ENCODE measurements around the gene EIF2AK2.

Gene EIF2AK2

DNA sequence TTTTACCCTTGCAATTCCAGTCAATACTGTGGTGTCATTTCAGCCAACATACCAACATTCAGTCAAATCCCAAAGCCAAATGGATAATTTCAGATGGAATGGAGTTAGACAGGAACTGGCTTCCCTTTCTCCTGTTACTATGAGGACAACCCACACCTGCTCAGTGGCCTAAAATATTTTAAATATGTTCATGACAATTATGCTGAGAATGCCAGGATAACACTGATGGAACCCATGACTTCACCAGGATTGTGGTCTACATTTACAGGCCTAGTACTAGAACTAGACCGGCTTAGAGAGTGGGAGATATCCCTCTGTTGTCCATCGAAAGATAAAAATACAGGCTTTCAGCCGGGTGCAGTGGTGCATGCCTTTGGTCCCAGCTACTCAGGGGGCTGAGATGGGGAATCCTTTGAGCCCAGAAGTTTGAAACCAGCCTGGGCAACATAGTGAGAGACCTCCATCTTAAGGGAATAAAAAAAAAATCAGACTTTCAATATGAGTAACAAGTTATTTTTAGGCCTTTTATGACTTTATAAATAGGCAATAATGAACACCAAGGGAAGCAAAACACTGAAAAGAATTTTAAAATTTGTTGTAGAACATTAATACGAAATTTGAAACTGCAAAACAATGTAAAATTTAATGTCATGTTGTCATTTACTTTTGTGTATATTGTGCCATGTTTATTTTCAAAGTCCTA is 58.2 kb downstream of the EIF2AK2 start:
- no peak for DNase-seq (ENCODE audit: low read depth)

DNA sequence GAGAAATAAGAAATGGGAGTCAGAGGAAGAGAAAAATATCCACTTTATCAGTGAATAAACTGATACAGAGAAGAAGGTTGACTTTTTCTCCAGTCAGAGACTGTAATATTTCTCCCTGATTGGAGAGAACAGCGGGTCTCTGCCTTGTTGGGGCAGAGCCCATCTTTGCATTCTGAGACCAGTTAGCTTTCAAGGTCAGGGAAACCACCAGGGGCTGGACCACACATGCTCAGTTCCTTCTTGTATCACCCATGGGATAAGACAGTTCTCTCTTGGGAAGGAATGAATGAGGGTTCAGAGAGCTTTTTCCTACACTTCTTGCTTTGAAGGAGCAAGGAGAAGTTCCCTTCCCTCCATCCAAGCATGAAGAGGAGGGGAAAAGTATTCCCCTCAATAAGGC is 60.2 kb downstream of the EIF2AK2 start:
- DNase-seq (ENCODE audit: low read depth): no peak

DNA sequence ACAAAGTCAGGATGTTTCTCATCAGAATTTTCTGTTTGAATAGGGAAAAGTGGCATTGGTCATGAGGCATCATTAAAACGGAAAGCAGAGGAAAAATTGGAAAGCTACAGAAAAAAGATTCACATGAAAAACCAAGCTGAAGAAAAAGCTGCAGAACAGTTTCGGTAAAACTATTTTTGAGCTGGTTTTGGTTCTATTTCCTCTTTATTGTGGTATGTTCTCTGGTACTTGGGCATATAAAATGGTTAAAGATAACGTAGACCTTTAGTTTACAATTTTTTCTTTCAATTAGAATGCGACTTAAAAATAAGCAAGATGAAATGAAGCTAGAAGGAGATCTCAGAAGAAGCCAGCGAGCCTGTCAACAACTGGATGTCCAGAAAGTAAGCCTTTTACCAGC is 64.9 kb downstream of the EIF2AK2 start:
- no peak for DNase-seq (ENCODE audit: low read depth)

DNA sequence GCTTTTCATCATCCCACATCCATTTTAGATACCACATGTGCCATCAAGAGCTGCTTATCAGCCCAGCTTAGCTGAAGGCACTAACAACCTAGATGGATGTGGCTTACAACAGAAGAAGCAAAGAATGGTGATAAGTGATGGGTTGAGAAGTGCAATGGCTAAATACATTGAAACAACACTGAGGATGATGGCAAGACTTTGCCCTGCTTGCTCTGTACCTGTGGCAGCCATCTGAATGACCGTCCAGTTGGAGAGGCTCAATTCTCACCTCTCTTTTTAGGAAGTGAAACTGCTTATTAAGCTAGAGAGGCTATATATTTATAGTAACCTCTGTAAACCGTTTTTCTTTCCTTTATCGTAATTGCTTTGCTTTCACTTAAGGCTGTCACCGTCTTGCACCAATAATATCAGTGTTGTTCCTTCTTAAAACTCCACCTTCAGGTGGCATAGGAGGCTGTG is 66.7 kb downstream of the EIF2AK2 start:
- DNase-seq (ENCODE audit: low read depth): no peak

DNA sequence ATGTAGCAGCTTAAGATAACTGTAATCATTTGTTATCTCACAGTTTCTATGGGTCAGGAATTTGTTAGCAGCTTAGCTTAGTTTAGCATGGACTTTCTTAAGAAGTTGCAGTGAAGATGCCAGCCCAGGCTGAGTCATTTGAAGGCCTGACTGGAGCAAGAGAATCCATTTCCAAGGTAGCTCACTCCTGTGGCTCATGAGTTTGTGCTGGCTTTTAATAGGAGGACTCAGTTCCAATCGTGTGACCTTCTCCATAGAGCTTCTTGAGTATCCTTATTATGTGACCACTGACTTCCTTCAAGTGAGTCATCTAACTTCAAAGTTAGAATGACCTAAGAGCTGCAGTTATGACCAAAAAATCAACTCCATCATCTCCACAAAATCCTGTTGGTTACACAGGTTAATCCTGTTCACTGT is 71.0 kb downstream of the EIF2AK2 start:
- no peak for DNase-seq (ENCODE audit: low read depth)

DNA sequence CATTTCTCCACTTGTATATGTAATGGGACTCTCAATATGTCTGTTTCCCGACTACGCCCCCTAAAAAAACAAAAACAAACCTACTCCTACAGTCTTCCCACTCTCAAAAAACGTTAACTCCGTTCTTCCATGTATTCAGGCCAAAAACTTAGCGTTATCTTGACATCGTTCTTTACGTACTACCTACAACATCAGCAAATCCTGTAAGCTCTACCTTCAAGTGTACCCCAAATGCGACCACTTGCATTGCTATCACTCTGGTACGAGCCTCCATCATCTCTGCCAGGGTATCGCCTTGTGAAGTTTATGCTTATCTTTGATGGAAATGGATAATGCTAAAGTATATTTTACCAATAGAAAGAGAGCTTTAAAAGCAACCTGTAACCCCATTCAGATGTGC is 72.0 kb downstream of the EIF2AK2 start:
- no peak for DNase-seq (ENCODE audit: low read depth)

DNA sequence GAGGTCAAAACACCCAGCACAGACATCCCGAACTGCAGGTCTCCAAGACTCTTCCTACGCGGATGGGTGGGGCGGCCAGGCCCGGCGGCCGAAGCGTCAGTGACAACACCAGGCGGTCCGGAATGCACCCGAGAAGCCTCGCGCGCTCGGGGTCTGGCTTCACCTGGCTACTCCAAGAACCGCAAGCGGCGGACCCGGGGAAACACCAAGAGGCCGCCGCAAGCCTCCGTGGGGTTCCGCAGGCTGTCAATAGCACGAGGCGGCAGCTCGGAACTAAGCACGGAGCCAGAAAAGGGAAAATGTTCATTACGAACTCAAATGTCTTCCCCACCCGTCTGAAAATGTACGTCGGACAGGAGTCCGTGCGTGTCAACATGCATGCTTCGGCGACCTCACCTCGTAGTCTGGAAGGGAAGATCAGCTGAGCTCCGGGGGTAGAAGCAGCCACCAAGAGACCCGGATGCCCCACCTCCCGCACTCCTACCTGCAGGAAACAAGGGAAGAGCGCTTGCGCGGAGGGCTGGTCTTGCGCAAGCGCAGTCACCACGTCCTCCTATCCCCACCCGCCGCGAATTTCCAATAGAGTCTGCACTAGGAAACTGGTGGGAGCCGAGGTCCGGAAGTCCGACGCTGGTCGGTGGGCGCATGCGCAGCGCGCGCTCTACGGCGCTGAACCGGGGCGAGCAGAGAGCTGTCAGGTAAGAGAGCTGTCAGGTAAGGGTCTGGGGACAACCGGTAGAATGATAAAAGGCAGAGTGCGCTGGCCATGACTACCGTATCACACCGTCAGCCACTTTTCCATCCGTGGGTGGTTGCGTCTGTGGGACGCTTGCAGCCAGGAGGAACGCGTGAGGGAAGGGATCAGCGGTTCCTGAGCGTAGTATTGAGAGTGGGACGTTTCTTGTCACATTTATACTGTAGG is 72.6 kb downstream of the EIF2AK2 start, which contains the start of the genes GPATCH11 and HEATR5B:
GPATCH11 (plus strand) TSS at position 646 of the 922 bp plus-strand sequence. CDS start 3,864 bp downstream, outside the sequence.
HEATR5B (minus strand) TSS at position 500 of the 922 bp plus-strand sequence. CDS start 958 bp downstream, outside the sequence.
- peak; percentile 74 for DNase-seq (ENCODE audit: low read depth)

DNA sequence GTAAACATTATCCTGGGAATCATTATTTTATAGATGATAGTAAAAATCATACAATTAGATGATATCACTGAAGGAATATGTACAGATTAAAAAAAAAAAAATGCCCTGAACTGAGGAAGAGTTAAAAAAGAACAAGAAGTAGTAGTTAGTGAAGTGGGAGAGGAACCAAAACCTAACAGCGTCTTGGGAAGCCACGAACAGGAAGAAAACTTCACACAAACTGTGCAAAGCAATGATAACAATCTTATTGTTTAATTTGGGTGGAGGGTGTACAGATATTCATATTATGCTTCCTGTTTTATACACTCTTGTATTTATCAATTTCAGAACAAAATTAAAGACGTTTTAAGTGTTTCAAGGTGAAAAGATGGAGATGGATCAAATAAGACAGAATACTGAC is 76.1 kb downstream of the EIF2AK2 start:
- no peak for DNase-seq (ENCODE audit: low read depth)

DNA sequence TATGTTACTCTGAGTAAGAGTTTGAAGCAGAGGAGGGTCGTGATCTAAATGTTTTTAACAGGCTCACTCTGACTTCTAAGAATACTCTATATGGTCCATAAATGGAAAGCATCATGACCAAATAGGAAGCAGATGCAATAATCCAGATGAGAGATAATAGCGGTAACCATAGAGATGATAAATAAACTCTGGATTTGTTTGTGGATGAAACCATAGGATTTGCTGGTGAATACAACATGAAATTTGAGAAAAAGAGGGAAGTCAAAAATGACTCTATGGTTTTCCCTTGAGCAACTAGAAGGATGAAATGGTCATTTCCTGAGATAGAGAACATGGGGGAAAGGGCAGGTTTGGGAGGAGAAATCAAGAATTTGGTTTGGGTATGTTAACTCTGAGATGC is 76.5 kb downstream of the EIF2AK2 start:
- no peak for DNase-seq (ENCODE audit: low read depth)

DNA sequence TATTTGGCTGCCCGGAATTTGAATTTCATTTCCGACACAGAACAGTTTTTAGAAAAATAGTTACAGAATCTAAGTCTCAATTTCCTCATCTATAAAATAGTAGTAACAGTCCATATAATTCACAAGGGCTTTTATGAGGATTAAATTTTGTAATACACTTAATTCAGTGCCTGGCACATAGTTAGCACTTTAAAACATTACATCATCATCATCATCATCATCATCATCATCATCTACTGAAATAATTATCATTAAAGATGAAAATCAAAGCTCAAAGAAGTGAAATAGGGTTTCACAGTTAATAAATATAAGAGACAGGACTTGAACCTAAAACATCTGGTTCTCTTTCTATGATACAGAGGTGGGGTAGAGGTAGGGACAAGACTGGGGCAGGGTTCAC is 85.8 kb downstream of the EIF2AK2 start:
- DNase-seq (ENCODE audit: low read depth): no peak

DNA sequence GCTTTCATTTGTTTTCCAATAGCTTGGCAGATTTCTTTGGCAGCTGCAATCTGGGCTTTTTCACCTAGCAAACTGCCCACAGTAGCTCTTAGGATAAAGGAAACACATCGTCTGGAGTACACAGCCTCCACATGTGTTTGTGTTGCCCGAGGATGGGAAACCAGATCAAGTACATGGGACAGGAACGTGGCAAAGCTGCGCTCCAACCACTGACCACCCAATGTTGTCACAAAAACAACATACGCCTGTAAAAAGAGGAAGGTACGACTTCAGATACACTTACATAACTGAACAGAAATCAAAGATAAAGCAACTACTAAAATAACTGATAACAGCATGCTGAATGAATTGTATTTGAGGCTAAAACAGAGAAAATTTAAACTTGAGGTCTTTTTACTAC is 88.1 kb downstream of the EIF2AK2 start:
- no peak for DNase-seq (ENCODE audit: low read depth)

DNA sequence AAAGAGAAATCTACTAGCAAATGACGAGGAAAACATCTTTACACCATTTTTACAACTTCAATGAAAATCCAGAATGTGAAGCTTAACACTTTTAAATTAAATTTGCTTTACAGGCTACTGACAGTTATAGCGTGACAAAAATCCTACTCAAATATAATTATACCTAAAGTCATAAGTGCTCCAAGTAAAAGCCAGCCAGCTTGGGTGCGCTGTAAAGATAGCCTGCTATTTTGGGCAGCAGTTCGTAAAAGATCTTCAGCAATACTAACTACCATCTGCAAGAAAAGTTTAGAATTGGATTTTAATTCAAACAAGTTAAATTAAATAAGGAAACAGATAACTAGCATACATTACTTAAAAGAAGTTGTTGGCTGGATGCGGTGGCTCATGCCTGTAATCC is 95.0 kb downstream of the EIF2AK2 start:
- DNase-seq (ENCODE audit: low read depth): no peak

DNA sequence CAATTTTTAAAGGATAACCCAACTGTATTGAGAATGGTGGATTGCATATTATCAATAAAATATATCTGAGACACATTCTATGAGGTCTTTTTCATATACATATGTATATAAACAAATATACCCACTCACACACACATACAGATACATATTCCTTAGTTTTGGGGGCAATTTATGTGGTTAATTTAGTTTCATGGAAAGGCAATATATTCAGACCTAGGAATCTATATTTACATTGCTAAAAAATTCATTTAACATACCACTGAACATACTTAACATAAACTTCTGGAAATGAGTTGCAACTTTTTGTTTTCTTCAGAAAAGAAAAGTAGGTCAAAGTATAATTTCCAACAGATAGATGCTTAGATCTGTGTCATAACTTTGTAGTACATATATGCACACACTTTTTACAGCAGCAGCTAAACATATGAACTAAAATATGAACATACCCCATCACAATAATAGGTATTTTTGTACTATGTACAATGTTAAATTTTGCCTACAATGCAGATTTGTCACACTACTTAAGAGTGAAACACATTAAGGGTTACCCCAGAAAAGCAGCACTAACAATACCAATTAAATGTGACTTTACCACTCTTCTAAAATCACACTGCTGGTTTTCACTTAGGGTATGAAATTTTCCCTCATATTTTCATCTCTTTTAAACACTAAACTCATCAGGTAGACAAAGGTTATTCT is 95.6 kb downstream of the EIF2AK2 start:
- no peak for DNase-seq (ENCODE audit: low read depth)

DNA sequence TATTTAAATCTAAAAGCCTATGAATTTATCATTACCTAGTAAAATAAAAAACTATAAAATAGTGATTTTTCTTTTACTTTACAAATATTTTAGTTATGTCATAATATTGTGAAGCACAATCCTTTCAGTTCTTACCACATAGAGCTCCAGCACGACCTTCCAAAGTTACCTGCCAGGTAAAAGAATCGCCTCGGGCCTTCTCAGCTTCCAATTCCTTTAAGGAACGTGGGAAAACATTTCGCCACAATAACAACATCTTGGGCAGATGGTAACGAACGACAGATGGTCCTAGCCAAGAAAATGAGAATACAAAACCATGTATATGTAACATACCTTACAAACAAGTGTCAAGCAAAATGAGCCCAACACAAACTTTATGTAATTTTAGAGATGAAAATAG is 96.3 kb downstream of the EIF2AK2 start:
- DNase-seq (ENCODE audit: low read depth): no peak

DNA sequence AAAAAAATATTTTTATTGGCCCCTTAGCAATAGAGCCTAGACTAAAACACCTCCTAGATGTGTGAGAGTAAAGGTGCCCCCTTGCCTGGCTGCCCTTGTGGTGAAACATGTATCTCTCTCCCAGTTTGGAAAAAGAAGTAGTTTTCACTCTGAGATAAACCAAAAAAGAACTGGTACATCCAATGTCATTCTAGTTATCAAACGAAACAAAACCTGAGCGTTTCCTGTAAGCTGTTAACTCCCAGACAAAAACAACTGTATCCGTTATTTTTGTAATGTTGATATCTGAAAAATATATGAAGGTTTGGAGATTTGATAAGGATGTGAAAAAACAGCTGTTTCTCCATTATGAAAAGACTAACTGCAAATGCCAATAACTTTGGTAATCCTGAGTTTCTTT is 96.9 kb downstream of the EIF2AK2 start:
- DNase-seq (ENCODE audit: low read depth): no peak

DNA sequence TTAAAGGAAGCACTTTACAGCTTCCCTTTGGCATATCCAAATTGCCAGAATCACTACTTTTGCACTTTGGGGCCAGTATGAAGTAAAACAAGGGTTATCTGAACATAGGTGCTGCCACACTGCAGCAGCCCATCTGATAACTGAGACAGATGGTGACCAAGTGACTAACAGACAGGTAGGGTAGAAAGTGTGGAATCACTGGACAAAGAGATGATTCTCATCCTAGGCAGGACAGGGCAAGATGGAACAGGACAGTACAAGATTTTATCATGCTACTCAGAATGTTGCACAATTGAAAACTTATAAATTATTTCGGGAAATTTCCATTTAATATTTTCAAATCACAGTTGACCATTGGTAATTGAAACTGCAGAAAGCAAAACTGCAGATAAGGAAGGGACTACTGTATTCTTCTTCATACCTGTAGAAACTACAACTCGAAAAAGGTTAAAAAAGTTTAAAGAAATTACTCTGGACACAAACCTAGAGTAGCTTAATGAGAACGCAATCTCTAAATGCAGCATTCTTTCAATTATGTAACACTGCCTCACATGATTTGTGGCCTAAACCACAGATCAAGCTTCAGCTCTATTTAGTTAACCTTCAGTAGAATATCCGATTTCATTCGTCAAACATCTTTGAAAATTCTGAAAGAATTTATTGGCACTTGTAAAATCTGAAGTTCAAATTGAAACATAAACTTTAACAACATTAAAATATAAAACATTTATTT is 104.0 kb downstream of the EIF2AK2 start:
- no peak for DNase-seq (ENCODE audit: low read depth)

All from stimulated activated CD8-positive, alpha-beta memory T cell treated with anti-CD3 and anti-CD28 coated beads, Interleukin-7, amount 100 ng/mL, for 24 hours (primary cell).